Gastroesophageal sphincter (tissue), 3 donors: ENCODE measurements around the gene SLC35F1.

Experiments
- CTCF ChIP-seq, 4 experiments: fragments of 200-600 bp in 2 of 4; fragments of 450-650 bp in 2 of 4; sonication (generic) in 1 of 4; IDR thresholded peaks; one replicate each; pipeline ENCODE4 v1.5.1; 2017 to 2019; ENCODE audit warnings: antibody characterized with exemption in 4 of 4, mild to moderate bottlenecking in 2 of 4, moderate library complexity in 2 of 4
- EP300 ChIP-seq: sonication (generic); formaldehyde crosslinking; IDR thresholded peaks from one replicate; pipeline ENCODE4 v1.6.1; 2017; ENCODE audit warnings: antibody characterized with exemption, mild to moderate bottlenecking
- POLR2AphosphoS5 ChIP-seq: sonication (generic); formaldehyde crosslinking; IDR thresholded peaks from one replicate; pipeline ENCODE4 v1.6.1; 2017; ENCODE audit warnings: antibody characterized with exemption

- TF ChIP-seq EP300 (no peak), POLR2AphosphoS5 (no peak), CTCF (IDR thresholded peaks at IDR 0.05) (peak; percentile 51 to 76 (median 68))
These were observed 377.8 kb downstream of the SLC35F1 start for GRCh38 chr6:118284736-118285360.
